Hematopoietic multipotent progenitor cell treated with erythropoietin and hydrocortisone succinate and interleukin-3 and kit ligand, for 4 days (in vitro differentiated cells): ENCODE data around the gene RAP1A.
"Not testable (repeated sequence)": the region's sequence is repeated elsewhere in the genome, so short reads cannot be mapped to it uniquely, and the experiment has no call there.

Experiments
- DNase-seq: peaks from one replicate; pipeline ENCODE4 v3.0.0-alpha.2; 2015

Gene RAP1A

GRCh38 chr1:111669268-111669667 is 49.7 kb downstream of the RAP1A start:
- peak; percentile 55 for DNase-seq

DNA sequence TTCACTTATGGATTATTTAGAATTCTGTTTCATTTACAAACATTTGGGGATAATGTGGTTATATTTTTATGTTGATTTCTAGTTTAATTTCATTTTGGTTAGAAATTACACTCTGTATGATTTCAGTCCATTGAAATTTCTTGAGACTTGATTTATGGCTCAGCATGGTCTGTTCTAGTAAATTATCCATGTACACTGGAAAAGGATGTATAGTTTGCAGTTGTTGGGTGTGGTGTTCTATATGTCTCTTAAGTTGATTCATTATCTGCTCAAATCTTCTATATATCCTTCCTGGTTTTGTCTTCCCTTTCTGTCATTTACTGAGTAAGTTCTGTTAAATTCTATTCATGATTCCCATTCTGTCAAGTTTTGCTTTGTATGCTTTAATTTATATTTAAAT is 52.3 kb downstream of the RAP1A start:
- DNase-seq: peak; percentile 23

DNA sequence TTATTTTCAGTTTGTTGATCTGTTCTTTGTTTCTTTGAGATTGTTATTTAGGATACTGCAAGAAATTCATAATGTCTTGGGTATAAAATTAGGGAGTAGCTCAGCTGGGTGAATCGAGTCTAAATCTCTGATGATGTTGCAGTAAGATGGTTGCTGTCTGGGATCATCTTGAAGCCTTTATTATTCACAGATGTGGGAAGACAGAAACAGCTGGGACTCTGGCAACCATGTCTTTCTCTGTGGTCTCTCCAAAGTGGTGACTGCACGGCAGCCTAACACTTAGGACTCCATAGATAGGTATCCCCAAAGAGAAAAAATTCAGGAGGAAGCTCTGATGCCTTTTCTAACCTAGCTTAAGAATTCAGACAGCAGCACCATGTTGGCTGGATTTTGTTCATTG is 52.7 kb downstream of the RAP1A start:
- DNase-seq: no peak

GRCh38 chr1:111677604-111678003 is 58.0 kb downstream of the RAP1A start:
- no peak for DNase-seq

DNA sequence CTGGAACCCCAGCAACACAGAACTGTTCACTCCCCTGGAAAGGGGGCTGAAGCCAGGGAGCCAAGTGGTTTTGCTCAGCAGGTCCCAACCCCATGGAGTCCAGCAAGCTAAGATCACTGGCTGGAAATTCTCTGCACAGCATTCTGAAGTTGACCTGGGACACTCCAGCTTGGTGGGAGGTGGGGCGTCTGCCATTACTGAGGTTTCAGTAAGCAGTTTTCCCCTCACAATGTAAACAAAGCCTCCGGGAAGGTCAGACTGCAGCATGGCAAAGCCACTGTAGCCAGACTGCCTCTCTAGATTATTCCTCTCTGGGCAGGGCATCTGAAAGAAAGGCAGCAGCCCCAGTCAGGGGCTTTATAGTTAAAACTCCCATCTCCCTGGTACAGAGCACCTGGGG is 60.0 kb downstream of the RAP1A start:
- DNase-seq: no peak

GRCh38 chr1:111680212-111680800 is 60.7 kb downstream of the RAP1A start:
- DNase-seq: not testable (repeated sequence)

- DNase-seq: not testable (repeated sequence)
Observed at GRCh38 chr1:111685293-111686153, 65.9 kb downstream of the RAP1A start.

DNA sequence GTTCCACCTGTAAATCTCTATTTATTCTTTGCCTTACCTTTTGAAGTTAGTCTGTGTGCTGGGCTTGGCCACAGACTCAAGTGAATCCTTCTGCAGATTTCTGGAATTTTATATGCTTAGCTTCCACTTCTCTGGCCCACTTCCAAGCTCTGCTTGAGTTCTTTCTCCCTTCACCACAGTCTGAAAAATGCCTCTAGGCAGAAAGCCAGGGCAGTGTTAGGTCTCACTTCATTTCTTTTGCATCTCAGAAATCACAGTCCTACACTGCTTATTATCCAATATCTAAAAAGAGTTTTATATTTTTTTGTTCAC is 70.7 kb downstream of the RAP1A start:
- DNase-seq: peak; percentile 18

DNA sequence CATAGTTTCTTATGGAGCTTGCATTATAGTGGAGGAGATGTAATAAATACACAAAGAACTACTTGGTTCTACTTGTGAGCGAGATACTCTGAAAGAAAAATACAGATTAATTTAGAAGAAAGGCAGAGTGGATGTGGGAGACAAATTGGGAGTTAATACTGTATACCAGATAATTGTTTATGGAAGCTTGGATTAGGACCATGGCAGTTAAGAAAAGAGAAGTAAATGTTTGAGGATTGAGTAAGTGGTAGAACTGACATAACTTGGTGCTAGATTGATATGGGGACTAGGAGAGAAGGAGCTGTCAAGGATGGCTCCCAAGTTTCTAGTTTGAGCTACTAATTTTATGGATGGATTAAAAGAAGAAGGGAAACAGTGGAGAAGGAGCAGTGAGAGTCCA is 72.3 kb downstream of the RAP1A start:
- no peak for DNase-seq

DNA sequence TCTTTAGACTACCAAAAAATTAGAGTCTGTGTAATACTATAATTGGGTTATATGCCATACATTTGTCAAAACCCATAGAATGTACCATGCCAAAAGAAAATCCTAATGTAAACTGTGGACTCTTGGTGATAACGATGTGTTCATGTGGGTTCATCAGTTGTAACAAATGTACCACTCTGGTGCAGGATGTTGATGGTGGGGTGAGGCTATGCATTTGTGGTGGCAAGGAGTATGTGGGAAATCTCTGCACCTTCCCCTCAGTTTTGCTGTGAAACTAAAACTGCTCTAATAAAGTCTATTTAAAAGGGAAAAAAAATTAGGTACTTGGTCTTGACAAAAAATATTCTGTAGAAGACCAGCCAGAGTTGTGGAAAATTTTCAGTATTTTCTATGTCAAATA is 76.2 kb downstream of the RAP1A start:
- DNase-seq: no peak

DNA sequence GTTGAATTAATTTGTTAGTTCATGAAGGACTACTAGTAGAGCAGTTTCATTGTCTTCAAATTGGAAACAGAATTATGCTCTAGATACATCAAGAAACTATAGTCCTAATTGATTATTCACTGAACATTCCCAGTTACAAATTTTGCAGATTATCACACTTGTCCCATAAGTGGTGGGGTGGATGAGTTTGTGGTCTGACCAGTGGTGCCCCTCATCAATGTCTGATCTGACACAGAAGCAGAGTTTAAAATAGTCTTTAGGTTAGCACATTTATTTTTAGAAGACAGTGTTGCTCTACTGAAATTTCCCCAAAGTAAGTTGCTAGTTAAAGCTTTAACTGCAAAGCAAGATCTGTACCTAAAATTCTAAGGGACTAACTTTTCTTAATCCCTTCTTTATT is 76.7 kb downstream of the RAP1A start:
- DNase-seq: no peak

DNA sequence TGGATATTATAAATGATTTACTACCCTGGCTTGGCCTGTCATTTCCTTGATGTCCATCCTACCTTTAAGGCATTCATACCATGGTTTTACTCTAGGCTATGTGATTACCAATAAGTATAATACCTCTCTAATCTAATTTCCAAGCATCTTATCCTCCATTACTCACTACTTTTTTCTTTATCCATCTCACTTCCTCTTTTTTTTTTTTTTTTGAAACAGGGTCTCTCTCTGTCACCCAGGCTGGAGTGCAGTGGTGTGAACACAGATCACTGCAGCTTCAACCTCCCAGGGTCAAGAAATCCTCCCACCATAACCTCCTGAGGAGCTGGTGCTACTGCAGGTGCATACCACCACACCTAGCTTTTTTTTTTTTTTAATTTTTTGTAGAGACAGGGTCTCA is 79.7 kb downstream of the RAP1A start:
- DNase-seq: no peak

DNA sequence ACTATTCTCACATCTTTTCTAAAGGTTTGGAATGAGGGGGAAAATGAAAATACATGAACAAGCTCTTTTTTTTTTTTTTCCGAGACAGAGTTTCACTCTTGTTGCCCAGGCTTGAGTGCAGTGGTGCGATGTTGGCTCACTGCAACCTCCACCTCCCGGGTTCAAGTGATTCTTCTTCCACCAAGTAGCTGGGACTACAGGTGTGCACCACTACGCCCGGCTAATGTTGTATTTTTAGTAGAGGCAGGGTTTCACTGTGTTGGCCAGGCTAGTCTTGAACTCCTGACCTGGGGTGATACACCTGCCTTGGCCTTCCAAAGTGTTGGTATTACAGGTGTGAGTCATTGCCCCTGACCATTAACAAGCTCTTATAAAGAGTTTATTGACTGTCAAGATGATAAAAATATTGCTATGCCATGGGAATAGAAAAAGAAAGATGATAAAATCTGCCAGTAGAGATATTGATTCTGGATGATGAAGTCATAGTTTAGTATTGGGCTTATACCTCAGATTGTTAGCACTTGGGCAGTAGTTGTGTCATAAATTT is 83.0 kb downstream of the RAP1A start:
- DNase-seq: no peak

DNA sequence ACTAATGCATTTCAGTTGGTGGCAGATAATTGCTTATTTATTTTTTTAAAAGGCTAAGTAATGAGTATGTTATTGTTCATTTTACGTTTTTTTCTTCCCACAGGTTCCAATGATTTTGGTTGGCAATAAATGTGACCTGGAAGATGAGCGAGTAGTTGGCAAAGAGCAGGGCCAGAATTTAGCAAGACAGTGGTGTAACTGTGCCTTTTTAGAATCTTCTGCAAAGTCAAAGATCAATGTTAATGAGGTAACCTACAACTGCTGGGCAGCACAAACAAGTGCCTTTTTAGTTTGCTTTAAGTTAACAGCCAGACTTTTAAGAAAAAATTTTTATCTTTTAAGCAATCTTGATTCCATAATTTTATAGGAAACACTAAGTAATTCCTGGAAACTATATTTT is 84.7 kb downstream of the RAP1A start:
- DNase-seq: no peak

DNA sequence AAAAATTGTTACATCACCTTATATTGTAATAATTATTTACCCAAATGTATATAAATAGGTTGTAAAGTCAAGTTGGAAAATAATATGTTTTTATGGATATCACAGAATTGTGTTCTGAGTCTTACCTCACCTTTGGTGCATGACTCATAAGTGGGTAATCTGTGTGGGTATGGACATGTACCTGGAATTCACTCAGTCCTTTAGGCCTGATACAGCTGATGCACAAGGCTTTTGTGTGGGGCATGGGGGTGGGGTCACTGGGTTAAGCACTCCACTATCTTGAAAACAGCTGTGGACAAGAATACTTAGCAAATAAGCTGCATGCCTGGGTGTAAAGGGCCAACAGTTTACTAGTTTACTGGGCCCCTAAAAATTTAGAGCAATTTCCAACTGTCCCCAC is 85.2 kb downstream of the RAP1A start:
- no peak for DNase-seq

GRCh38 chr1:111705841-111706240 is 86.3 kb downstream of the RAP1A start:
- DNase-seq: no peak

GRCh38 chr1:111706921-111707320 is 87.3 kb downstream of the RAP1A start:
- no peak for DNase-seq

GRCh38 chr1:111707906-111708305 is 88.3 kb downstream of the RAP1A start:
- no peak for DNase-seq

GRCh38 chr1:111709986-111710385 is 90.4 kb downstream of the RAP1A start:
- no peak for DNase-seq

GRCh38 chr1:111716333-111716732 is 96.7 kb downstream of the RAP1A start:
- no peak for DNase-seq

GRCh38 chr1:111717450-111717849 is 97.9 kb downstream of the RAP1A start:
- DNase-seq: no peak

- no peak for DNase-seq
Observed at GRCh38 chr1:111719135-111719534, 99.5 kb downstream of the RAP1A start.

GRCh38 chr1:111719674-111720132 is 100.1 kb downstream of the RAP1A start:
- DNase-seq: no peak

- no peak for DNase-seq
Observed at GRCh38 chr1:111720274-111720976, 100.8 kb downstream of the RAP1A start.
